ENCODE measurements around the gene FAM133A.

DNA sequence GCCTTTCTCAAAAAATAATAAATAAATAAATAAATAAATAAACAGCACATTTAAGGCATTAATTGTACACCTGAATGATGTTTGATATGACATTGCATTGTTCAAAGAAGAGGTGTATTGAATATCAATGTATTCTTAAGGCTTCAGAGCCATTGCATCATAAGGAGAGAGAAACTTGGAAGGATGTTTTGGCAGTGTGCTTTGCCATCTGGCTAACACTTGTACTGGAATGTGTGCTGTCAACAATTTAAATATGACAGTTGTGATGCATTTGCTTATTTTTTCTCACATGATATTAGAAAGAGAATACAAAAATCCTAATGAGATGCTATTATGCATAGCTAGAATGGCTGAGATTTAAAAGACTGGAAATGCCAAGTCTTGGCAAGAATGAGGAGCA, 67.8 kb downstream of the FAM133A start:
- TF ChIP-seq, protein P1, sequence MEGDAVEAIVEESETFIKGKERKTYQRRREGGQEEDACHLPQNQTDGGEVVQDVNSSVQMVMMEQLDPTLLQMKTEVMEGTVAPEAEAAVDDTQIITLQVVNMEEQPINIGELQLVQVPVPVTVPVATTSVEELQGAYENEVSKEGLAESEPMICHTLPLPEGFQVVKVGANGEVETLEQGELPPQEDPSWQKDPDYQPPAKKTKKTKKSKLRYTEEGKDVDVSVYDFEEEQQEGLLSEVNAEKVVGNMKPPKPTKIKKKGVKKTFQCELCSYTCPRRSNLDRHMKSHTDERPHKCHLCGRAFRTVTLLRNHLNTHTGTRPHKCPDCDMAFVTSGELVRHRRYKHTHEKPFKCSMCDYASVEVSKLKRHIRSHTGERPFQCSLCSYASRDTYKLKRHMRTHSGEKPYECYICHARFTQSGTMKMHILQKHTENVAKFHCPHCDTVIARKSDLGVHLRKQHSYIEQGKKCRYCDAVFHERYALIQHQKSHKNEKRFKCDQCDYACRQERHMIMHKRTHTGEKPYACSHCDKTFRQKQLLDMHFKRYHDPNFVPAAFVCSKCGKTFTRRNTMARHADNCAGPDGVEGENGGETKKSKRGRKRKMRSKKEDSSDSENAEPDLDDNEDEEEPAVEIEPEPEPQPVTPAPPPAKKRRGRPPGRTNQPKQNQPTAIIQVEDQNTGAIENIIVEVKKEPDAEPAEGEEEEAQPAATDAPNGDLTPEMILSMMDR (conservative IDR thresholded peaks at IDR 0.05; ENCODE audit: low read depth, low read length), result no peak
- TF ChIP-seq EZH2phosphoT487 (IDR thresholded peaks at IDR 0.05; ENCODE audit: borderline replicate concordance, low read length) (no peak), EZH2 (IDR thresholded peaks at IDR 0.05; ENCODE audit: low read length, unreplicated experiment) (no peak)
